K562 (cell line): ENCODE results near the gene ZNF574. TPM values are rescaled to one million over a fixed set of nuclear protein-coding genes. Genes with fewer than 3 reads are reported as not detected.

ENCODE experiments used
- BHLHE40 ChIP-seq: IDR thresholded peaks from 2 replicates; pipeline ENCODE4 v1.6.1; 2011; ENCODE audit warnings: low read length, improper control_type of control experiment
- CGGBP1 ChIP-seq: fragments of 250-450 bp; sonication (Bioruptor Pico); IDR thresholded peaks from 2 replicates; pipeline ENCODE4 v1.9.0; 2021; ENCODE audit warnings: mild to moderate bottlenecking
- CREB5 ChIP-seq: fragments of 250-450 bp; sonication (Bioruptor Pico); IDR thresholded peaks from 2 replicates; pipeline ENCODE4 v1.5.0; 2020; ENCODE audit warnings: mild to moderate bottlenecking
- E2F5 ChIP-seq: sonication (generic); formaldehyde crosslinking; IDR thresholded peaks from 2 replicates; pipeline ENCODE4 v1.8.0; 2022; ENCODE audit warnings: mild to moderate bottlenecking, missing genetic modification reagents
- ELF4 ChIP-seq: fragments of 450-650 bp; formaldehyde crosslinking; IDR thresholded peaks from 2 replicates; pipeline ENCODE4 v1.4.0; 2022; ENCODE audit warnings: missing genetic modification characterization
- ESRRA ChIP-seq: fragments of 450-650 bp; IDR thresholded peaks from 2 replicates; pipeline ENCODE4 v1.6.1; 2014; ENCODE audit warnings: low read depth, mild to moderate bottlenecking, moderate library complexity, borderline replicate concordance
- FOS ChIP-seq: IDR thresholded peaks from 3 replicates; pipeline ENCODE4 v1.6.1; 2011; ENCODE audit not compliant: insufficient read length; ENCODE audit errors: extremely low read depth
- KAT8 ChIP-seq: fragments of 450-650 bp; IDR thresholded peaks from 2 replicates; pipeline ENCODE4 v1.6.1; 2016; ENCODE audit warnings: low read depth, mild to moderate bottlenecking
- MLLT1 ChIP-seq, 2 experiments: fragments of 450-650 bp; IDR thresholded peaks; 2 replicates each; pipeline ENCODE4 v1.6.1; 2016
- MNT ChIP-seq, 2 experiments: fragments of 450-650 bp; conservative IDR thresholded peaks; 2 replicates each; pipeline ENCODE4 v1.6.1; 2017; ENCODE audit warnings: mild to moderate bottlenecking in 2 of 2, moderate library complexity in 2 of 2
- NR2C2 ChIP-seq, 2 experiments: fragments of 200-800 bp in 1 of 2; sonication (Bioruptor generic) in 1 of 2; sonication (generic) in 1 of 2; formaldehyde crosslinking in 1 of 2; IDR thresholded peaks; 2 replicates each; pipeline versions ENCODE4 v1.6.1 to v1.8.0; 2016 to 2022; ENCODE audit warnings: mild to moderate bottlenecking in 1 of 2, missing compliant biosample characterization in 1 of 2, missing genetic modification characterization in 1 of 2, missing genetic modification reagents in 1 of 2
- RREB1 ChIP-seq: fragments of 250-450 bp; sonication (Bioruptor Pico); IDR thresholded peaks from 2 replicates; pipeline ENCODE4 v1.4.0; 2020
- SETDB1 ChIP-seq: IDR thresholded peaks from one replicate; pipeline ENCODE4 v1.6.1; 2012; ENCODE audit warnings: low read length, control low read depth, inconsistent platforms
- SP1 ChIP-seq: sonication (generic); formaldehyde crosslinking; IDR thresholded peaks from 2 replicates; pipeline ENCODE4 v1.8.1; 2022; ENCODE audit warnings: mild to moderate bottlenecking, missing genetic modification reagents
- polyA plus RNA-seq, 8 experiments: library from polyadenylated mRNA; depleted of rRNA in 4 of 8; stranded (reverse) in 5 of 8; unstranded in 3 of 8; fragments of >200 nt; fragmentation: Nextera tagmentation in 2 of 8; fragmentation: Illumina TruSeq in 1 of 8; extraction: Ambion mirVana in 2 of 8; extraction: Trizol in 1 of 8; gene quantifications; 2 replicates each; pipeline versions ENCODE4 v1.2.1 to v1.2.3, GENCODE V29; 2011 to 2014; ENCODE audit warnings: inconsistent platforms in 1 of 8, missing spikeins in 1 of 8
- total RNA-seq, 7 experiments: library from RNA; depleted of rRNA in 6 of 7; stranded (reverse); fragments of >200 nt in 6 of 7; fragmentation: Illumina TruSeq in 2 of 7; extraction: Trizol in 2 of 7; gene quantifications; 2 replicates each; pipeline versions ENCODE4 v1.2.1 to v1.2.3, GENCODE V29; 2011 to 2021; ENCODE audit warnings: low replicate concordance in 1 of 7

ZNF574 gene
- total and polyA plus RNA-seq, 9 of the 15 experiments (the other 6 are each of a cell fraction or from before 2014, with no cell fraction given): 0.24 to 20.7 (median 8.4) TPM

- TF ChIP-seq MNT (conservative IDR thresholded peaks at IDR 0.05): peak in 1 of 2 experiments; percentile 81; a peak in 3 of 4 replicates
- no peak; the same call in 1 of the 2 replicates for TF ChIP-seq NR2C2 (CRISPR knock-in tag; IDR thresholded peaks at IDR 0.05)
- peak; percentile 74 for TF ChIP-seq NR2C2 (tag; IDR thresholded peaks at IDR 0.05)
- TF ChIP-seq CREB5: peak; percentile 72; the same call in 1 of the 2 replicates
- TF ChIP-seq E2F5 (CRISPR knock-in tag): 0 out of 2 replicates have a peak, but pooled peaks have one; percentile 64
- TF ChIP-seq BHLHE40: peak; percentile 11; the same call in 1 of the 2 replicates
- peak; percentile 99 for TF ChIP-seq FOS
- TF ChIP-seq KAT8: no peak; the same call in 1 of the 2 replicates
- TF ChIP-seq MLLT1 (IDR thresholded peaks at IDR 0.05): peak in 1 of 2 experiments; percentile 95; a peak in 3 of 4 replicates
- no peak for TF ChIP-seq SETDB1
- peak; percentile 91 for TF ChIP-seq SP1 (CRISPR knock-in tag)
- peak; percentile 12; the same call in 1 of the 2 replicates for TF ChIP-seq ESRRA
- TF ChIP-seq ELF4 (CRISPR knock-in tag): peak; percentile 92
- TF ChIP-seq CGGBP1 (CRISPR knock-in tag): no peak; the same call in 1 of the 2 replicates
- 0 out of 2 replicates have a peak, but pooled peaks have one; percentile 50 for TF ChIP-seq RREB1 (CRISPR knock-in tag)
These were observed at the start of gene ZNF574 (continued) for GRCh38 chr19:42075616-42076379.
